GM12878 (cell line): Measurements from ENCODE around the gene VTN. TPM values are rescaled to one million over a fixed set of nuclear protein-coding genes. Genes with fewer than 3 reads are reported as not detected.

Source experiments
- ATAC-seq: fragments of 200-7000 bp; cut with Tn5 transposase; 3 replicates; pipeline ENCODE4 v1.9.1; 2020; ENCODE audit warnings: mild to moderate bottlenecking, moderate library complexity
- BruUV-seq: library from RNA; stranded (reverse); fragments of 400-500 nt; replicated peaks from 2 replicates; lab custom pipeline; 2021; lab: Mats Ljungman, UMichigan
- CTCF ChIA-PET: fragments of 300-600 bp; sonication (Branson Sonifier 250); formaldehyde crosslinking; extraction: SDS; loops from one replicate; lab custom pipeline; 2021; ENCODE audit warnings: inconsistent platforms; lab: Yijun Ruan, JAX
- POLR2A ChIA-PET: fragments of 350-600 bp; formaldehyde crosslinking; extraction: SDS; loops from one replicate; lab custom pipeline; 2021; ENCODE audit warnings: inconsistent platforms; lab: Charles Lee
- RAD21 ChIA-PET: fragments of 300-600 bp; sonication (Branson Sonifier 250); formaldehyde crosslinking; loops from one replicate; lab custom pipeline; 2023; ENCODE audit warnings: antibody characterized with exemption; ENCODE audit not compliant: unreplicated experiment; lab: Charles Lee
- SMC1A ChIA-PET: fragments of 300-600 bp; sonication (Branson Sonifier 250); formaldehyde crosslinking; loops from one replicate; lab custom pipeline; 2023; ENCODE audit not compliant: unreplicated experiment, uncharacterized antibody; lab: Charles Lee
- DNase-seq: peaks from one replicate; pipeline ENCODE4 v3.0.0-alpha.2; 2011; ENCODE audit warnings: low read depth, low spot score
- FAIRE-seq: peaks from 3 replicates; lab custom pipeline; 2011; peaks lifted over from hg19 to GRCh38; lab: Jason Lieb, UNC
- H2AFZ ChIP-seq: 2 replicates; pipeline ENCODE4 v1.6.0; 2011; ENCODE audit warnings: low read depth, low read length, control low read depth; ENCODE audit not compliant: control insufficient read depth
- H3K27ac ChIP-seq: 2 replicates; pipeline ENCODE4 v1.5.1; 2011; ENCODE audit warnings: control low read depth; ENCODE audit not compliant: control insufficient read depth, insufficient read depth
- H3K27me3 ChIP-seq, 2 experiments: replicated peaks in 1 of 2; 2 replicates each; pipeline versions ENCODE4 v1.6.0 to v1.6.1; 2011; ENCODE audit warnings: low read length in 1 of 2; ENCODE audit not compliant: control insufficient read depth in 2 of 2, insufficient read depth in 2 of 2
- H3K36me3 ChIP-seq, 2 experiments: 2 replicates each; pipeline ENCODE4 v1.5.1; 2011; ENCODE audit warnings: low read length in 1 of 2; ENCODE audit not compliant: control insufficient read depth in 2 of 2, insufficient read depth in 2 of 2
- H3K4me1 ChIP-seq: 2 replicates; pipeline ENCODE4 v1.6.1; 2011; ENCODE audit warnings: mild to moderate bottlenecking, low read length, moderate library complexity, mixed read lengths; ENCODE audit not compliant: control insufficient read depth, insufficient read depth
- H3K4me2 ChIP-seq: 2 replicates; pipeline ENCODE4 v1.6.0; 2011; ENCODE audit warnings: control low read depth; ENCODE audit not compliant: control insufficient read depth, insufficient read depth
- H3K4me3 ChIP-seq: fragments of 200-600 bp; sonication (generic); 2 replicates; pipeline ENCODE4 v1.5.1; 2016
- H3K79me2 ChIP-seq: 2 replicates; pipeline ENCODE4 v1.6.0; 2011; ENCODE audit warnings: low read length; ENCODE audit not compliant: control insufficient read depth, insufficient read depth
- H3K9ac ChIP-seq: 2 replicates; pipeline ENCODE4 v1.8.0; 2011; ENCODE audit warnings: low read length, control low read depth, mixed read lengths; ENCODE audit not compliant: control insufficient read depth, insufficient read depth
- H3K9me3 ChIP-seq: replicated peaks from 3 replicates; pipeline ENCODE4 v1.5.1; 2011; ENCODE audit warnings: mild to moderate bottlenecking, low read length; ENCODE audit not compliant: control insufficient read depth, insufficient read depth
- H4K20me1 ChIP-seq: 2 replicates; pipeline ENCODE4 v1.6.0; 2011; ENCODE audit not compliant: control insufficient read depth, insufficient read depth
- ASH2L ChIP-seq: fragments of 300-600, 200-600 bp; sonication (generic); IDR thresholded peaks from 2 replicates; pipeline ENCODE4 v1.6.1; 2017; ENCODE audit warnings: low read depth, mild to moderate bottlenecking, borderline replicate concordance
- BACH1 ChIP-seq: fragments of 450-650 bp; IDR thresholded peaks from 2 replicates; pipeline ENCODE4 v1.6.1; 2017; ENCODE audit warnings: mild to moderate bottlenecking, borderline replicate concordance
- CHD2 ChIP-seq: IDR thresholded peaks from 2 replicates; pipeline ENCODE4 v1.6.1; 2011; ENCODE audit warnings: low read depth, low read length, improper control_type of control experiment, borderline replicate concordance
- FOXM1 ChIP-seq: IDR thresholded peaks from 2 replicates; pipeline ENCODE4 v1.6.1; 2012; ENCODE audit warnings: low read depth, mild to moderate bottlenecking, inconsistent platforms, low read length, moderate library complexity
- HDAC2 ChIP-seq: fragments of 200-600 bp; sonication (generic); IDR thresholded peaks from 2 replicates; pipeline ENCODE4 v1.6.1; 2017
- IKZF1 ChIP-seq: fragments of 450-650 bp; conservative IDR thresholded peaks from 2 replicates; pipeline ENCODE4 v1.6.1; 2017; ENCODE audit warnings: antibody characterized with exemption, mild to moderate bottlenecking
- NFYA ChIP-seq: IDR thresholded peaks from 2 replicates; pipeline ENCODE4 v1.6.1; 2011; ENCODE audit warnings: low read depth, mild to moderate bottlenecking, low read length, improper control_type of control experiment, borderline replicate concordance
- RBBP5 ChIP-seq: fragments of 200-600 bp; sonication (generic); conservative IDR thresholded peaks from 2 replicates; pipeline ENCODE4 v1.6.1; 2016
- ZNF207 ChIP-seq: fragments of 450-650 bp; IDR thresholded peaks from 2 replicates; pipeline ENCODE4 v1.6.1; 2014; ENCODE audit warnings: antibody characterized with exemption, mild to moderate bottlenecking, borderline replicate concordance
- WGBS: methylation state at CpG from one replicate; pipeline ENCODE4 v1.1.6; 2016; ENCODE audit warnings: low lambda C conversion rate; ENCODE audit not compliant: insufficient replicate concordance, insufficient coverage; ENCODE audit errors: missing lambda C conversion rate; 5-methylcytosine and 5-hydroxymethylcytosine counted together
- in situ Hi-C: fragments of 300-500 bp; cut with MboI; formaldehyde crosslinking; loops from 9 replicates; pipeline ENCODE4 v1.14.3; 2018; ENCODE audit warnings: mixed read lengths
- intact Hi-C: fragments of 100-400 bp; cut with micrococcal nuclease; formaldehyde crosslinking; loops from one replicate; pipeline ENCODE4 v1.14.2; 2022; ENCODE audit not compliant: unreplicated experiment
- polyA plus RNA-seq, 11 experiments: library from polyadenylated mRNA; depleted of rRNA in 4 of 11; unstranded in 6 of 11; stranded (reverse) in 5 of 11; fragments of >200 nt; fragmentation: Nextera tagmentation in 4 of 11; fragmentation: Illumina TruSeq in 1 of 11; extraction: Ambion mirVana in 4 of 11; extraction: Trizol in 1 of 11; gene quantifications; 1 replicate in 1 of 11; 2 replicates in 10 of 11; pipeline versions ENCODE4 v1.2.1 to v1.2.3, GENCODE V29; 2011 to 2016; ENCODE audit warnings: inconsistent platforms in 2 of 11, missing spikeins in 2 of 11, low read depth in 1 of 11
- total RNA-seq, 4 experiments: library from RNA; depleted of rRNA in 3 of 4; stranded (reverse); fragments of >200 nt in 3 of 4; fragmentation: Illumina TruSeq in 1 of 4; extraction: Trizol in 1 of 4; gene quantifications; 2 replicates each; pipeline versions ENCODE4 v1.2.1 to v1.2.3, GENCODE V29; 2013 to 2021
- TF ChIP-seq, protein P1 (sequence below): IDR thresholded peaks from 2 replicates; pipeline ENCODE4 v1.6.1; 2011; ENCODE audit warnings: borderline replicate concordance, low read depth, mild to moderate bottlenecking, moderate library complexity, low read length; ENCODE audit not compliant: insufficient read depth, poor library complexity, severe bottlenecking
- TF ChIP-seq, protein P2 (sequence below), 3 experiments: IDR thresholded peaks in 2 of 3; conservative IDR thresholded peaks in 1 of 3; 2 replicates each; pipeline ENCODE4 v1.5.1; 2011; ENCODE audit warnings: low read depth in 3 of 3, low read length in 3 of 3, mild to moderate bottlenecking in 3 of 3, control low read depth in 2 of 3, moderate library complexity in 2 of 3, inconsistent platforms in 1 of 3, mixed read lengths in 1 of 3; ENCODE audit not compliant: control insufficient read depth in 2 of 3, insufficient read depth in 1 of 3; ENCODE audit errors: extremely low read depth in 1 of 3

The VTN gene
- total and polyA plus RNA-seq, 10 of the 15 experiments (the other 5 are each of a cell fraction or from before 2014, with no cell fraction given): 0.04 to 1.3 (median 0.13) TPM; not detected in 5

DNA sequence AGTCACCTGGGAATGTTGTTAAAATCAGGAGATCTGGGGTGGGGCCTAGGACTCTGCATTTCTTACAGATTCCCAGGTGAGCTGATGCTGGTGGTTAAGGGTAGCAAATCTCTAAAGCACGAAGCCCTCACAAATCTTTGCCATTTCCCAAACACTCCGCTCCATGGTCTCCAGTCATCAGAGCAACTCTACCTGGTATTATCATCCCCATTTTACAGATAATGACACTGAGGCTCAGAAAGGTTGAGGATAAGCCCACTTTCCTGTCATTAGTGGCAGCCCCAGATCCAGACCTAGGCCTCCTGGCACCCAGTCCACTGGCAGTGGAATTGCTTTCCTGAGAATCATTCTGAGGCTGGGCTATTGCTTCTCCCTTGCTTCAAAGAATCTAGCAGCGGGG lies 27.2 kb upstream of the VTN start:
- no peaks in the 10 kb centered on the region; the same call in 1 of the 2 replicates for H3K4me1 ChIP-seq
- intact Hi-C loops: no loop called here
- TF ChIP-seq CHD2 (no peak), NFYA (no peak), ASH2L (no peak), ZNF207 (no peak), FOXM1 (no peak), HDAC2 (no peak), RBBP5 (no peak), IKZF1 (no peak), BACH1 (no peak)
- TF ChIP-seq, protein P1, sequence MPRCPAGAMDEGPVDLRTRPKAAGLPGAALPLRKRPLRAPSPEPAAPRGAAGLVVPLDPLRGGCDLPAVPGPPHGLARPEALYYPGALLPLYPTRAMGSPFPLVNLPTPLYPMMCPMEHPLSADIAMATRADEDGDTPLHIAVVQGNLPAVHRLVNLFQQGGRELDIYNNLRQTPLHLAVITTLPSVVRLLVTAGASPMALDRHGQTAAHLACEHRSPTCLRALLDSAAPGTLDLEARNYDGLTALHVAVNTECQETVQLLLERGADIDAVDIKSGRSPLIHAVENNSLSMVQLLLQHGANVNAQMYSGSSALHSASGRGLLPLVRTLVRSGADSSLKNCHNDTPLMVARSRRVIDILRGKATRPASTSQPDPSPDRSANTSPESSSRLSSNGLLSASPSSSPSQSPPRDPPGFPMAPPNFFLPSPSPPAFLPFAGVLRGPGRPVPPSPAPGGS: no peak
- TF ChIP-seq, protein P2, sequence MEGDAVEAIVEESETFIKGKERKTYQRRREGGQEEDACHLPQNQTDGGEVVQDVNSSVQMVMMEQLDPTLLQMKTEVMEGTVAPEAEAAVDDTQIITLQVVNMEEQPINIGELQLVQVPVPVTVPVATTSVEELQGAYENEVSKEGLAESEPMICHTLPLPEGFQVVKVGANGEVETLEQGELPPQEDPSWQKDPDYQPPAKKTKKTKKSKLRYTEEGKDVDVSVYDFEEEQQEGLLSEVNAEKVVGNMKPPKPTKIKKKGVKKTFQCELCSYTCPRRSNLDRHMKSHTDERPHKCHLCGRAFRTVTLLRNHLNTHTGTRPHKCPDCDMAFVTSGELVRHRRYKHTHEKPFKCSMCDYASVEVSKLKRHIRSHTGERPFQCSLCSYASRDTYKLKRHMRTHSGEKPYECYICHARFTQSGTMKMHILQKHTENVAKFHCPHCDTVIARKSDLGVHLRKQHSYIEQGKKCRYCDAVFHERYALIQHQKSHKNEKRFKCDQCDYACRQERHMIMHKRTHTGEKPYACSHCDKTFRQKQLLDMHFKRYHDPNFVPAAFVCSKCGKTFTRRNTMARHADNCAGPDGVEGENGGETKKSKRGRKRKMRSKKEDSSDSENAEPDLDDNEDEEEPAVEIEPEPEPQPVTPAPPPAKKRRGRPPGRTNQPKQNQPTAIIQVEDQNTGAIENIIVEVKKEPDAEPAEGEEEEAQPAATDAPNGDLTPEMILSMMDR (IDR thresholded peaks at IDR 0.05 in 2 of 3, conservative IDR thresholded peaks at IDR 0.05 in 1 of 3; ENCODE audit: control insufficient read depth in 2 of 3, extremely low read depth in 1 of 3, insufficient read depth in 1 of 3, low read depth in 3 of 3, low read length in 3 of 3): no peak
- FAIRE-seq: no peak
- no peaks in the 10 kb centered on the region for H3K79me2 ChIP-seq
- H3K4me3 ChIP-seq: no peak overlapping the region
- RAD21 ChIA-PET: no interaction called here
- BruUV-seq: no TSS peak
- no peak overlapping the region for H3K4me2 ChIP-seq
- SMC1A ChIA-PET: no interaction called here
- H4K20me1 ChIP-seq: no peaks in the 10 kb centered on the region
- CTCF ChIA-PET: interaction anchor here (6.2 kb wide), 1 partner anchor 19 kb away, joined by 37 read pairs; no protein-coding TSS in a partner anchor
- WGBS: 97% methylated on average over 3 of the region's 3 CpGs
- POLR2A ChIA-PET: no interaction called here
- H3K27me3 ChIP-seq: no peaks in the 10 kb centered on the region
- no peak overlapping the region for H3K9ac ChIP-seq
- ATAC-seq: no peak
- H3K27ac ChIP-seq: no peak overlapping the region
- no peak overlapping the region for H2AFZ ChIP-seq
- peaks cover 1 to 6% of the 10 kb centered on the region in 2 experiments; a peak in 3 of 4 replicates for H3K36me3 ChIP-seq
- no peaks in the 10 kb centered on the region for H3K9me3 ChIP-seq
- no peak for DNase-seq
- in situ Hi-C loops: no loop called here
